Pancreas (tissue), 10 donors: ENCODE measurements around the gene RAD51B. TPM values are rescaled to one million over a fixed set of nuclear protein-coding genes. Genes with fewer than 3 reads are reported as not detected.

ENCODE experiments used
- ATAC-seq, 4 donors: fragments of 200-7000 bp; cut with Tn5 transposase; one replicate each; pipeline versions ENCODE4 v1.8.0 to v1.9.1; 2020; ENCODE audit warnings: mild to moderate bottlenecking in 4 of 4, moderate library complexity in 4 of 4
- DNase-seq, 6 donors: peaks; one replicate each; pipeline ENCODE4 v3.0.0-alpha.2; 2020
- FAIRE-seq: peaks from 2 replicates; lab custom pipeline; 2012; peaks lifted over from hg19 to GRCh38; lab: Jason Lieb, UNC
- H3K27ac ChIP-seq, 4 donors: fragments of 200-600 bp; sonication (generic); 1 replicate in 3 of 4; 2 replicates in 1 of 4; pipeline versions ENCODE4 v1.5.0 to v1.8.0; 2020
- H3K27me3 ChIP-seq, 4 donors: fragments of 200-600 bp; one replicate each; pipeline ENCODE4 v1.8.0; 2021
- H3K36me3 ChIP-seq, 3 donors: fragments of 200-600 bp; sonication (generic) in 1 of 3; one replicate each; pipeline versions ENCODE4 v1.5.0 to v1.8.0; 2020 to 2021
- H3K4me1 ChIP-seq, 3 donors: fragments of 200-600 bp; one replicate each; pipeline ENCODE4 v1.8.0; 2021
- H3K4me3 ChIP-seq, 4 donors: fragments of 200-600 bp; sonication (generic) in 2 of 4; one replicate each; pipeline versions ENCODE4 v1.5.0 to v1.8.0; 2020 to 2021
- H3K9me3 ChIP-seq, 4 donors: fragments of 200-600 bp; one replicate each; pipeline ENCODE4 v1.8.0; 2021
- WGBS, 2 donors: extraction: QIAGEN DNeasy Blood & Tissue Kit; methylation state at CpG; one replicate each; pipeline ENCODE4 v1.1.7; 2013; 5-methylcytosine and 5-hydroxymethylcytosine counted together
- intact Hi-C, 3 donors: fragments of 100-400 bp; cut with DNase I; formaldehyde crosslinking; loops; one replicate each; pipeline versions ENCODE4 v1.11.1 to v1.14.2; 2022
- polyA plus RNA-seq, 2 donors: library from polyadenylated mRNA; stranded (reverse); fragments of 200-250 nt; gene quantifications; one replicate each; pipeline ENCODE4 v1.2.3, GENCODE V29; 2013
- total RNA-seq, 6 donors: library from RNA; stranded (reverse); fragmentation: NEBNext Ultra II Directional in 4 of 6; extraction: Animal tissue kit (Norgen Biotek cat#: 25700) in 4 of 6; gene quantifications; one replicate each; pipeline versions ENCODE4 v1.2.1 to v1.2.4, GENCODE V29; 2021 to 2023
- TF ChIP-seq, protein P1 (sequence below), 4 donors: fragments of 200-600 bp; sonication (generic) in 3 of 4; IDR thresholded peaks; one replicate each; pipeline versions ENCODE4 v1.5.0 to v1.8.0; 2021; ENCODE audit warnings: antibody characterized with exemption in 4 of 4
- donor health status: healthy with polysubstance abuse.
- donor health status: DM: no; HTN: no; CAD: no; lungs with moderate emphysema.
- donor health status: DM: no; HTN: no; CAD: no.
- donor health status: control.
- donor health status: control.
- donor health status: Bipolar disorder and iron deficiency.
- donor health status: DM: yes; HTN: yes; CAD: no.
- donor health status: DM: no; HTN: no; CAD: no.
- donor health status: DM: no; HTN: no; CAD: no.
- donor health status: DM: yes; HTN: yes; CAD: no.

RAD51B gene
- total and polyA plus RNA-seq, 8 donors = 1.1 to 17.3 (median 5.8) TPM

- DNase-seq (peak in 5 of 6 donors; percentile 37 to 61 (median 46)), FAIRE-seq (peak; percentile 95), ATAC-seq (peak; percentile 68 to 83 (median 81))
- H3K4me3 ChIP-seq = no peak overlapping the region
- H3K36me3 ChIP-seq = no peaks in the 10 kb centered on the region
- H3K9me3 ChIP-seq = no peaks in the 10 kb centered on the region
- H3K27ac ChIP-seq = peak overlapping the region; percentile 6 to 88 (median 50)
- TF ChIP-seq, protein P1, sequence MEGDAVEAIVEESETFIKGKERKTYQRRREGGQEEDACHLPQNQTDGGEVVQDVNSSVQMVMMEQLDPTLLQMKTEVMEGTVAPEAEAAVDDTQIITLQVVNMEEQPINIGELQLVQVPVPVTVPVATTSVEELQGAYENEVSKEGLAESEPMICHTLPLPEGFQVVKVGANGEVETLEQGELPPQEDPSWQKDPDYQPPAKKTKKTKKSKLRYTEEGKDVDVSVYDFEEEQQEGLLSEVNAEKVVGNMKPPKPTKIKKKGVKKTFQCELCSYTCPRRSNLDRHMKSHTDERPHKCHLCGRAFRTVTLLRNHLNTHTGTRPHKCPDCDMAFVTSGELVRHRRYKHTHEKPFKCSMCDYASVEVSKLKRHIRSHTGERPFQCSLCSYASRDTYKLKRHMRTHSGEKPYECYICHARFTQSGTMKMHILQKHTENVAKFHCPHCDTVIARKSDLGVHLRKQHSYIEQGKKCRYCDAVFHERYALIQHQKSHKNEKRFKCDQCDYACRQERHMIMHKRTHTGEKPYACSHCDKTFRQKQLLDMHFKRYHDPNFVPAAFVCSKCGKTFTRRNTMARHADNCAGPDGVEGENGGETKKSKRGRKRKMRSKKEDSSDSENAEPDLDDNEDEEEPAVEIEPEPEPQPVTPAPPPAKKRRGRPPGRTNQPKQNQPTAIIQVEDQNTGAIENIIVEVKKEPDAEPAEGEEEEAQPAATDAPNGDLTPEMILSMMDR (IDR thresholded peaks at IDR 0.05) = peak; percentile 22 to 38 (median 32)
- H3K4me1 ChIP-seq = peaks cover 40 to 72% (median 41%) of the 10 kb centered on the region in 3 donors
- intact Hi-C loops = loop anchor here in 2 of 3 donors (5.0 to 10.0 kb wide), 4 partner anchors 314 to 566 kb away; no protein-coding TSS in a partner anchor
- WGBS, 2 donors = 58 to 67% methylated on average over 7 of the region's 7 CpGs
- no peaks in the 10 kb centered on the region for H3K27me3 ChIP-seq
These were observed 429.1 kb downstream of the RAD51B start for GRCh38 chr14:68248481-68249255.

- TF ChIP-seq, protein P1 (IDR thresholded peaks at IDR 0.05) = no peak
- H3K27me3 ChIP-seq = no peaks in the 10 kb centered on the region
- H3K4me1 ChIP-seq = peaks cover 36 to 64% (median 38%) of the 10 kb centered on the region in 3 donors
- H3K36me3 ChIP-seq = no peaks in the 10 kb centered on the region
- no peak for ATAC-seq
- intact Hi-C loops = loop anchor here in 2 of 3 donors (5.0 to 10.0 kb wide), 4 partner anchors 315 to 565 kb away; no protein-coding TSS in a partner anchor
- H3K4me3 ChIP-seq = no peak overlapping the region
- peak overlapping the region in 2 of 4 donors; percentile 83 to 88 for H3K27ac ChIP-seq
- WGBS, 2 donors = 59 to 69% methylated on average over 3 of the region's 3 CpGs
- H3K9me3 ChIP-seq = no peaks in the 10 kb centered on the region
- no peak for DNase-seq
- FAIRE-seq = peak; percentile 39
These were observed 430.3 kb downstream of the RAD51B start for GRCh38 chr14:68249661-68250451.

DNA sequence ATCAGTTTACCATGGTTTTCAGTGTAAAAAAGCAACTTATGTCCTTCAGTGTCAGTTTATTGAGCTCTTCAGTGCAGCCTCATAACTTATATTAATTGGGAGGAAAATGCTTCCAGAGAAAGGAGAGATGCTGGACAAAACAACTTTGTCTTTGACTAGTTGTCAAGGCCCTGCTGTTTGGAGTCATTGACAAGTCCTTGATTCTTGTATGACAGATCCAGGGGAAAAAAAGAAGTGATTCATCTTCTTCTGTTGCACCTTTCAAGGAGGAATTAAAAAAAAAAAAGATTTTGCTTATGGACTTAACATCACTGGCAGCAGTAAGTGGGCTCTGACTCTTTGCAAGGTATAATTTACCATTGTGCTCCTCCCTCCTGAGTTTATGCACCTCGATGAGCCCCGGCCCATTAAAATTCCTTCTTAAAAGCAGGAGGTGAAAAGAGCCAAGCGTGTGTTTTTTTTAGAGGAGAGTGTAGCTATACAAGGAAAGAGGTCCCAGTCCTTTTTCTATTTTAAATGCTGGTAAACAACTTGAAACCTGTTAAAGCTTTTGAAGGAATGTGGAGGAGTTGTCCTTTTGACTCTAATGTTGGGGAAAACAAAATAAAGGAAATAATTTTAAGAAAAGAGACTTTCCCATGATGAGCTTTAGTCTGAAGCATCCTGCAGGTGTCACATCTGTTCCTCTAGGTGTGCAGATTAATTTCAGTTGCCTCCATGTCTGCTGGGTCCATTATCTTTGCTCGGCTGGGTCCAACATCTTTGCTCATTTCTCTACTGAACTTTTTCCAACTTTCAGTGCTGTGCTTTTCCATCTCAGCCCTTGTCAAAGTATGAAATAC, 431.6 kb downstream of the RAD51B start:
- TF ChIP-seq, protein P1 (IDR thresholded peaks at IDR 0.05) = no peak
- Histone ChIP-seq H3K4me3 (no peak overlapping the region), H3K36me3 (no peaks in the 10 kb centered on the region), H3K4me1 (peaks cover 25 to 60% (median 30%) of the 10 kb centered on the region in 3 donors), H3K27me3 (no peaks in the 10 kb centered on the region), H3K9me3 (no peaks in the 10 kb centered on the region), H3K27ac (peak overlapping the region in 2 of 4 donors; percentile 83 to 88)
- DNase-seq = no peak
- no peak for FAIRE-seq
- WGBS, 2 donors = 63 to 74% methylated on average over 4 of the region's 4 CpGs
- intact Hi-C loops = no loop called here
- no peak for ATAC-seq

GRCh38 chr14:68251769-68252100, 432.2 kb downstream of the RAD51B start:
- Histone ChIP-seq H3K9me3 (no peaks in the 10 kb centered on the region), H3K27me3 (no peaks in the 10 kb centered on the region), H3K36me3 (no peaks in the 10 kb centered on the region), H3K27ac (no peak overlapping the region), H3K4me3 (no peak overlapping the region), H3K4me1 (peaks cover 22 to 54% (median 24%) of the 10 kb centered on the region in 3 donors)
- DNase-seq (no peak), FAIRE-seq (no peak), ATAC-seq (no peak)
- WGBS, 2 donors = 73% methylated on average over 1 of the region's 1 CpG
- TF ChIP-seq, protein P1 (IDR thresholded peaks at IDR 0.05) = no peak
- intact Hi-C loops = no loop called here
